ENCODE measurements around the gene WFIKKN2. TPM values are rescaled to one million over a fixed set of nuclear protein-coding genes. Genes with fewer than 3 reads are reported as not detected.
A peak's percentile ranks its signal among the peaks of the same experiment; 100 is the strongest.

Gene WFIKKN2
- total and polyA plus RNA-seq, 2 of the 13 experiments (the other 11 are each of a cell fraction or from before 2014, with no cell fraction given) = not detected

- DNase-seq (ENCODE audit: low spot score) = no peak
- no peak for FAIRE-seq
- H3K36me3 ChIP-seq (replicated peaks in 1 of 2; ENCODE audit: control insufficient read depth in 1 of 2, insufficient read depth in 2 of 2, low read length in 2 of 2) = no peaks in the 10 kb centered on the region
- no peaks in the 10 kb centered on the region for H4K20me1 ChIP-seq (ENCODE audit: insufficient read depth, low read length)
- no peak overlapping the region for H3K9ac ChIP-seq (ENCODE audit: insufficient read depth, low read depth, low read length)
- in situ Hi-C loops (cut with HindIII; ENCODE audit: extremely low pct_ligation_motif_present, low pct_unique_long_range_greater_than_20kb) = no loop called here
- POLR2A ChIA-PET = interaction anchor here (1.6 kb wide), 1 partner anchor 33 kb away, joined by 5 read pairs; the partner anchor contains the start of gene TOB1
- intact Hi-C loops (cut with micrococcal nuclease; ENCODE audit: unreplicated experiment) = no loop called here
- BruUV-seq (replicated peaks) = no TSS peak
- H3K27me3 ChIP-seq (ENCODE audit: control insufficient read depth in 1 of 2, insufficient read depth in 2 of 2, low read length in 2 of 2) = peaks cover 23 to 94% of the 10 kb centered on the region in 2 experiments
- CTCF ChIA-PET (ENCODE audit: low intra/inter-chr PET ratio, low total read pairs) = no interaction called here
- no peak overlapping the region for H3K4me2 ChIP-seq (ENCODE audit: low read depth, low read length)
- H3K27ac ChIP-seq (ENCODE audit: extremely low read length, insufficient read depth, low read length) = no peak overlapping the region
- H2AFZ ChIP-seq (ENCODE audit: low read length) = no peak overlapping the region
- H3K9me3 ChIP-seq (ENCODE audit: low read length) = no peaks in the 10 kb centered on the region
- no peak for ATAC-seq
- peak overlapping the region in 1 of 3 experiments; percentile 18; a peak in 1 of 6 replicates for H3K4me3 ChIP-seq (replicated peaks in 1 of 3; ENCODE audit: insufficient read depth in 1 of 3, low read depth in 2 of 3, low read length in 3 of 3)
- TF ChIP-seq TAF15 (IDR thresholded peaks at IDR 0.05; ENCODE audit: low read depth, low read length, poor library complexity, severe bottlenecking) = no peak
- TF ChIP-seq ZNF558 (CRISPR knock-in tag; IDR thresholded peaks at IDR 0.05; ENCODE audit: borderline replicate concordance) = no peak
- TF ChIP-seq ZBTB26 (CRISPR knock-in tag; IDR thresholded peaks at IDR 0.05; ENCODE audit: borderline replicate concordance) = no peak
- no peak for TF ChIP-seq JDP2 (CRISPR knock-in tag; IDR thresholded peaks at IDR 0.05; ENCODE audit: borderline replicate concordance)
- peak; percentile 36; the same call in 1 of the 2 replicates for TF ChIP-seq SP5 (CRISPR knock-in tag; IDR thresholded peaks at IDR 0.05; ENCODE audit: borderline replicate concordance, low read depth)
- TF ChIP-seq REL (CRISPR knock-in tag; conservative IDR thresholded peaks at IDR 0.05) = no peak
- TF ChIP-seq AKAP8 (CRISPR knock-in tag; IDR thresholded peaks at IDR 0.05) = no peak
- no peak for TF ChIP-seq ZNF430 (CRISPR knock-in tag; IDR thresholded peaks at IDR 0.05)
- no peak for TF ChIP-seq STAT6 (CRISPR knock-in tag; IDR thresholded peaks at IDR 0.05; ENCODE audit: borderline replicate concordance)
- H3K79me2 ChIP-seq (ENCODE audit: insufficient read depth, low read length) = no peaks in the 10 kb centered on the region
- 25% methylated on average over 13 of the region's 13 CpGs for WGBS (ENCODE audit: low lambda C conversion rate)
- peaks cover 32% of the 10 kb centered on the region for H3K4me1 ChIP-seq (ENCODE audit: insufficient read depth, low read length)
These were observed 2.5 kb upstream of the WFIKKN2 start for GRCh38 chr17:50832864-50833381.
